DND-41 (cell line): ENCODE measurements around the gene OSM.

Experiments
- ATAC-seq: fragments of 200-7000 bp; cut with Tn5 transposase; 3 replicates; pipeline ENCODE4 v1.9.1; 2021; ENCODE audit warnings: low read depth; ENCODE audit not compliant: insufficient read depth
- DNase-seq: peaks from one replicate; pipeline ENCODE4 v3.0.0-alpha.2; 2020
- H2AFZ ChIP-seq: 2 replicates; pipeline ENCODE4 v1.6.0; 2012; ENCODE audit warnings: low read depth, low read length
- H3K27ac ChIP-seq: 2 replicates; pipeline ENCODE4 v1.5.1; 2012; ENCODE audit warnings: low read length, inconsistent platforms
- H3K27me3 ChIP-seq: fragments of 200-600 bp; sonication (generic); 2 replicates; pipeline ENCODE4 v1.6.0; 2012; ENCODE audit warnings: low read length, mild to moderate bottlenecking, inconsistent platforms; ENCODE audit not compliant: insufficient read depth, poor library complexity
- H3K36me3 ChIP-seq: 2 replicates; pipeline ENCODE4 v1.5.1; 2012; ENCODE audit warnings: low read length, inconsistent platforms; ENCODE audit not compliant: insufficient read depth
- H3K4me1 ChIP-seq: 2 replicates; pipeline ENCODE4 v1.5.1; 2012; ENCODE audit warnings: mild to moderate bottlenecking, low read length; ENCODE audit not compliant: insufficient read depth
- H3K4me2 ChIP-seq: 2 replicates; pipeline ENCODE4 v1.6.0; 2012; ENCODE audit warnings: mild to moderate bottlenecking, moderate library complexity, low read length, inconsistent platforms; ENCODE audit not compliant: insufficient read depth
- H3K4me3 ChIP-seq, 2 experiments: fragments of 200-600 bp in 1 of 2; shearing (Covaris generic) in 1 of 2; 2 replicates each; pipeline ENCODE4 v1.5.1; 2012 to 2016; ENCODE audit warnings: inconsistent platforms in 2 of 2, low read length in 2 of 2, mild to moderate bottlenecking in 2 of 2, low read depth in 1 of 2, moderate library complexity in 1 of 2
- H3K79me2 ChIP-seq: 2 replicates; pipeline ENCODE4 v1.6.0; 2012; ENCODE audit warnings: low read length, inconsistent platforms; ENCODE audit not compliant: insufficient read depth
- H3K9ac ChIP-seq: 2 replicates; pipeline ENCODE4 v1.6.0; 2012; ENCODE audit warnings: low read depth, mild to moderate bottlenecking, inconsistent platforms, low read length, moderate library complexity
- H3K9me3 ChIP-seq: 2 replicates; pipeline ENCODE4 v1.5.1; 2012; ENCODE audit warnings: low read length, moderate library complexity, mild to moderate bottlenecking, inconsistent platforms; ENCODE audit not compliant: insufficient read depth, severe bottlenecking
- H4K20me1 ChIP-seq: 2 replicates; pipeline ENCODE4 v1.6.0; 2012; ENCODE audit warnings: low read length; ENCODE audit not compliant: insufficient read depth
- CTCF ChIP-seq: IDR thresholded peaks from 2 replicates; pipeline ENCODE4 v1.5.1; 2012; ENCODE audit warnings: borderline replicate concordance, low read length, moderate library complexity, mild to moderate bottlenecking; ENCODE audit not compliant: poor library complexity, severe bottlenecking; ENCODE audit errors: extremely low read depth
- EZH2 ChIP-seq: IDR thresholded peaks from 3 replicates; pipeline ENCODE4 v1.6.1; 2012; ENCODE audit warnings: borderline replicate concordance, low read depth, mild to moderate bottlenecking, moderate library complexity, low read length, inconsistent platforms; ENCODE audit not compliant: severe bottlenecking

OSM gene

DNA sequence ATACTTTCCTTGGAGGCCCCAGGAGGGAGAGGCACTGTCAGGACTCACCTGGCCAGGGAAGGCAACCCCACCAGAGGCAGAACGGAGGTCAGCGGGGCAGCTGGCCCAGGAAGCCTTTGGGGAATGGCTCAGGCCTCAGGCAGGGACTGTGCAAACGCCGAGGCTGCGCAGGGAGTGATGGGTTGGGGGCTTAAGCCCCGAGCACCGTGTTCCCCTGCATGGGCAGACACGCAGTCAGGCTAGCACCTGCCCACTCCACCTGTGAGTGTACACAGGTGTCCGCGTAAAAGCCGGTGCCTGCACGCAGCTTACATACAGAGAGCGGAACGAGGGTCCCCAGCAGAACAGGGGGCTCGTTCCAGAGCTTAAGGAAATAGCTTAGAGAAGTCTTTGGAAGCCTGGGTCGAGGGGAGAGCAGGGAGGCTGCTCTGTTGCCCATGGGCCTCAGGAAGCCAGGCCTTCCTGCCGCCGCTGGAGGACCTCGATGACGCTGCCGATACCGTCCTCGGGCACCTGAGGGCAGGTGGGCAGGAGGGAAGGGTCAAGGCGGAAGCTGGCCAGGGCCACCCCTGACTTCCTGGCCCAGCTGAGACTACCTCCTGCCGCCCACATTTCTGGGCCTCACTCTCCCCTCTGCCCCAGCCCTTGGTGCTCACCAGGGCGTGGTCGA is 18.7 kb upstream of the OSM start:
- no peak for ATAC-seq
- Histone ChIP-seq H4K20me1 (peaks cover 6% of the 10 kb centered on the region), H3K4me3 (no peak overlapping the region), H3K27ac (peak overlapping the region; percentile 94), H3K4me1 (peaks cover 83% of the 10 kb centered on the region), H3K9me3 (no peaks in the 10 kb centered on the region), H3K4me2 (no peak overlapping the region), H2AFZ (no peak overlapping the region), H3K9ac (no peak overlapping the region), H3K79me2 (peaks cover 55% of the 10 kb centered on the region), H3K27me3 (no peaks in the 10 kb centered on the region), H3K36me3 (peaks cover 44% of the 10 kb centered on the region)
- no peak for TF ChIP-seq CTCF
- no peak for TF ChIP-seq EZH2
- DNase-seq = no peak

DNA sequence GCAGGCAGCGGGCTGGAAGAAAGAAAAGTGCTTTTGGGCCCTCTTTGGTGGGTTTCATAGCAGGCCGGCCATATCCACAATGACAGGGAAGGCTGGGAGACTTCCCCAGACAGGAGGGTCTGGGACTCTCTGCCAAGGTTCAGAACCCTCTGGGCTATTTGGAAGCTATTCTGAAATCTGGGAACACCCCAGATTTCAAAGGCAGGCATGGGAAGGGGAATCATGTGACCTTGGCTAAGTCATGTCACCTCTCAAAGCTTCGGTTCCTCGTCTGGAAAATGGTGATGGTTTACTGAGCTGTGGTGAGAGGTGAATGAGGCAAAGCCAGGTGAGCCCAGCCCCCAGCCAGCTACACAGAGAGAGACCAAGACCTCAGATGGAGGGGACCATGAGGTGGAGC is 18.0 kb upstream of the OSM start:
- no peak for DNase-seq
- Histone ChIP-seq H3K4me1 (peaks cover 79% of the 10 kb centered on the region), H2AFZ (no peak overlapping the region), H3K9ac (0 out of 2 replicates have a peak overlapping the region, but pooled peaks have one; percentile 53), H3K27ac (peak overlapping the region; percentile 94), H3K36me3 (peaks cover 44% of the 10 kb centered on the region), H3K79me2 (peaks cover 55% of the 10 kb centered on the region), H3K27me3 (no peaks in the 10 kb centered on the region), H3K4me3 (no peak overlapping the region), H3K9me3 (no peaks in the 10 kb centered on the region), H3K4me2 (no peak overlapping the region), H4K20me1 (peaks cover 6% of the 10 kb centered on the region; the same call in 1 of the 2 replicates)
- ATAC-seq = no peak
- no peak for TF ChIP-seq EZH2
- TF ChIP-seq CTCF = no peak

DNA sequence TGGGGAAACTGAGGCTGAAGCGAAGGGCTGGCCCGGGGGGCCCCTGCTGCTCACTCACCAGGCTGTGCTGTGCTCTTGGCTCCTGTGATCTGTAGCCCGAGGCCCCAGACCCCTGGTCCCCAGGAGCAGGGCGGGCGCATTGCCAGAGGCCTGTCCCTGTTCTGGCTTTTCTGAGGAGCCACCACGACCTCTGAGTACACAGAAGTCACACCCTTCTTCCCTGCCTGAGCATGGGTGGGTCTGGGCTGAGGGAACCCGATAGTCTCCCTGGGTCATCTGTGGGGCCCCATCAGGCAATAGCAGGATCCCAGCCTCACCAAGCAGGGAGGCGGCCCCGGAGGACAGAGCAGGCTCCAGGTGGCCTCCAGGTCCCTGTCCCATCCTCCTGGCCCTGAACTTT is 17.5 kb upstream of the OSM start:
- no peak overlapping the region; the same call in 1 of the 2 replicates for H3K4me2 ChIP-seq
- H3K79me2 ChIP-seq = peaks cover 55% of the 10 kb centered on the region
- peak overlapping the region; percentile 53; the same call in 1 of the 2 replicates for H3K9ac ChIP-seq
- no peak for TF ChIP-seq CTCF
- TF ChIP-seq EZH2 = no peak
- H3K27me3 ChIP-seq = no peaks in the 10 kb centered on the region
- peak overlapping the region; percentile 94 for H3K27ac ChIP-seq
- H2AFZ ChIP-seq = no peak overlapping the region
- H3K9me3 ChIP-seq = no peaks in the 10 kb centered on the region
- H3K36me3 ChIP-seq = peaks cover 44% of the 10 kb centered on the region
- DNase-seq (no peak), ATAC-seq (no peak)
- H3K4me1 ChIP-seq = peaks cover 80% of the 10 kb centered on the region
- peaks cover 6% of the 10 kb centered on the region; the same call in 1 of the 2 replicates for H4K20me1 ChIP-seq
- no peak overlapping the region for H3K4me3 ChIP-seq
